ENCODE data around the gene POP7.

Gene POP7

GRCh38 chr7:100676501-100677306 lies 29.2 kb upstream of the POP7 start:
- Mint-ChIP-seq H3K4me1 (peaks cover 45% of the 10 kb centered on the region), H3K4me3 (peak overlapping the region; percentile 98), H3K27ac (peak overlapping the region; percentile 75), H3K36me3 (peaks cover 88% of the 10 kb centered on the region), H3K9me3 (no peaks in the 10 kb centered on the region)
- ATAC-seq: no peak
- DNase-seq (ENCODE audit: low spot score in 2 of 2): peak in 1 of 2 donors; percentile 58

GRCh38 chr7:100677308-100678267 lies 28.3 kb upstream of the POP7 start:
- H3K4me1 Mint-ChIP-seq: peaks cover 48% of the 10 kb centered on the region
- H3K36me3 Mint-ChIP-seq: peaks cover 97% of the 10 kb centered on the region
- ATAC-seq: no peak

GRCh38 chr7:100678291-100678984 lies 27.5 kb upstream of the POP7 start:
- H3K4me3 Mint-ChIP-seq: peak overlapping the region; percentile 44
- no peak for DNase-seq (ENCODE audit: low spot score in 2 of 2)

More at GRCh38 chr7:100677308-100678267, 28.3 kb upstream of the POP7 start:
- Mint-ChIP-seq H3K4me3 (peak overlapping the region; percentile 44), H3K27ac (peak overlapping the region; percentile 86), H3K9me3 (no peaks in the 10 kb centered on the region)
- peak in 1 of 2 donors; percentile 54 for DNase-seq (ENCODE audit: low spot score in 2 of 2)

GRCh38 chr7:100679129-100679926 lies 26.6 kb upstream of the POP7 start:
- H3K36me3 Mint-ChIP-seq: peaks cover 90% of the 10 kb centered on the region
- H3K4me1 Mint-ChIP-seq: peaks cover 47% of the 10 kb centered on the region
- ATAC-seq: no peak
- H3K27ac Mint-ChIP-seq: peak overlapping the region; percentile 78
- H3K9me3 Mint-ChIP-seq: no peaks in the 10 kb centered on the region
- no peak overlapping the region for H3K4me3 Mint-ChIP-seq
- DNase-seq (ENCODE audit: low spot score in 2 of 2): no peak

More at GRCh38 chr7:100678291-100678984, 27.5 kb upstream of the POP7 start:
- H3K27ac Mint-ChIP-seq: peak overlapping the region; percentile 86
- H3K4me1 Mint-ChIP-seq: peaks cover 46% of the 10 kb centered on the region
- no peaks in the 10 kb centered on the region for H3K9me3 Mint-ChIP-seq
- H3K36me3 Mint-ChIP-seq: peaks cover 96% of the 10 kb centered on the region
- no peak for ATAC-seq

GRCh38 chr7:100679927-100680575 lies 25.9 kb upstream of the POP7 start:
- Mint-ChIP-seq H3K36me3 (peaks cover 86% of the 10 kb centered on the region), H3K4me3 (no peak overlapping the region), H3K9me3 (no peaks in the 10 kb centered on the region), H3K4me1 (peaks cover 47% of the 10 kb centered on the region), H3K27ac (peak overlapping the region; percentile 78)
- ATAC-seq (no peak), DNase-seq (ENCODE audit: low spot score in 2 of 2) (no peak)

- no peak for ATAC-seq
- peak overlapping the region; percentile 78 for H3K27ac Mint-ChIP-seq
These were observed 25.2 kb upstream of the POP7 start for GRCh38 chr7:100680576-100681271.

GRCh38 chr7:100681491-100682227 lies 24.3 kb upstream of the POP7 start:
- H3K4me1 Mint-ChIP-seq: peaks cover 41% of the 10 kb centered on the region
- DNase-seq (ENCODE audit: low spot score in 2 of 2): no peak
- no peak for ATAC-seq
- no peaks in the 10 kb centered on the region for H3K9me3 Mint-ChIP-seq
- H3K36me3 Mint-ChIP-seq: peaks cover 88% of the 10 kb centered on the region
- H3K27ac Mint-ChIP-seq: peak overlapping the region; percentile 78
- no peak overlapping the region for H3K4me3 Mint-ChIP-seq

More at GRCh38 chr7:100680576-100681271, 25.2 kb upstream of the POP7 start:
- Mint-ChIP-seq H3K4me1 (peaks cover 47% of the 10 kb centered on the region), H3K9me3 (no peaks in the 10 kb centered on the region), H3K4me3 (no peak overlapping the region), H3K36me3 (peaks cover 88% of the 10 kb centered on the region)
- no peak for DNase-seq (ENCODE audit: low spot score in 2 of 2)

- Mint-ChIP-seq H3K4me3 (no peak overlapping the region), H3K27ac (no peak overlapping the region), H3K4me1 (peaks cover 38% of the 10 kb centered on the region), H3K9me3 (no peaks in the 10 kb centered on the region), H3K36me3 (peaks cover 88% of the 10 kb centered on the region)
- DNase-seq (ENCODE audit: low spot score in 2 of 2) (no peak), ATAC-seq (peak; percentile 25)
These were observed 23.6 kb upstream of the POP7 start for GRCh38 chr7:100682228-100682741.

- ATAC-seq: no peak
- DNase-seq (ENCODE audit: low spot score in 2 of 2): no peak
- Mint-ChIP-seq H3K9me3 (no peaks in the 10 kb centered on the region), H3K4me1 (peaks cover 39% of the 10 kb centered on the region), H3K27ac (no peak overlapping the region), H3K36me3 (peaks cover 88% of the 10 kb centered on the region), H3K4me3 (no peak overlapping the region)
These were observed 22.8 kb upstream of the POP7 start for GRCh38 chr7:100682991-100683658.

- Mint-ChIP-seq H3K4me1 (peaks cover 42% of the 10 kb centered on the region), H3K9me3 (no peaks in the 10 kb centered on the region), H3K4me3 (no peak overlapping the region), H3K27ac (no peak overlapping the region), H3K36me3 (peaks cover 88% of the 10 kb centered on the region)
- DNase-seq (ENCODE audit: low spot score in 2 of 2) (no peak), ATAC-seq (no peak)
These were observed 22.0 kb upstream of the POP7 start for GRCh38 chr7:100683659-100684533.

GRCh38 chr7:100684534-100685042 lies 21.3 kb upstream of the POP7 start:
- Mint-ChIP-seq H3K4me3 (no peak overlapping the region), H3K27ac (no peak overlapping the region), H3K36me3 (peaks cover 88% of the 10 kb centered on the region), H3K4me1 (peaks cover 42% of the 10 kb centered on the region), H3K9me3 (no peaks in the 10 kb centered on the region)
- DNase-seq (ENCODE audit: low spot score in 2 of 2): no peak
- ATAC-seq: no peak

Measured in stimulated activated effector memory CD8-positive, alpha-beta T cell treated with anti-CD3 and anti-CD28 coated beads, Interleukin-12 subunit alpha, Interleukin-12 subunit beta, amount 100 ng/mL, for 72 hours (primary cell).